Uterus (tissue), 2 donors: ENCODE data around the gene PCP4.

ENCODE experiments used
- CTCF ChIP-seq, 4 experiments: fragments of 200-600 bp in 2 of 4; fragments of 450-650 bp in 2 of 4; sonication (generic) in 2 of 4; IDR thresholded peaks; one replicate each; pipeline ENCODE4 v1.5.1; 2016 to 2019; ENCODE audit warnings: antibody characterized with exemption in 4 of 4, mild to moderate bottlenecking in 2 of 4, moderate library complexity in 1 of 4
- POLR2A ChIP-seq, 2 donors: fragments of 450-650 bp; IDR thresholded peaks; one replicate each; pipeline ENCODE4 v1.6.1; 2016; ENCODE audit warnings: antibody characterized with exemption in 2 of 2, mild to moderate bottlenecking in 1 of 2, moderate library complexity in 1 of 2

GRCh38 chr21:39938086-39938625 is 70.9 kb downstream of the PCP4 start:
- TF ChIP-seq CTCF (IDR thresholded peaks at IDR 0.05) = no peak
- no peak for TF ChIP-seq POLR2A (IDR thresholded peaks at IDR 0.05)
